K562 (cell line): Measurements from ENCODE around the gene PRDX2. TPM values are rescaled to one million over a fixed set of nuclear protein-coding genes. Genes with fewer than 3 reads are reported as not detected.

ENCODE experiments used
- BCL6 ChIP-seq: fragments of 250-450 bp; sonication (Bioruptor Pico); IDR thresholded peaks from 2 replicates; pipeline ENCODE4 v1.4.0; 2020
- CBFB ChIP-seq: sonication (generic); formaldehyde crosslinking; IDR thresholded peaks from 2 replicates; pipeline ENCODE4 v1.4.0; 2020; ENCODE audit warnings: mild to moderate bottlenecking, missing genetic modification reagents
- CXXC5 ChIP-seq: fragments of 250-450 bp; sonication (Bioruptor Pico); IDR thresholded peaks from 2 replicates; pipeline ENCODE4 v1.8.0; 2022; ENCODE audit warnings: inconsistent platforms, mild to moderate bottlenecking, moderate library complexity
- EGR1 ChIP-seq: fragments of 450-650 bp; conservative IDR thresholded peaks from 2 replicates; pipeline ENCODE4 v1.6.1; 2017; ENCODE audit warnings: mild to moderate bottlenecking
- HMG20A ChIP-seq: fragments of 450-650 bp; formaldehyde crosslinking; conservative IDR thresholded peaks from 2 replicates; pipeline ENCODE4 v1.4.0; 2020; ENCODE audit warnings: mild to moderate bottlenecking, mixed read lengths
- HMG20B ChIP-seq: fragments of 250-450 bp; sonication (Bioruptor Pico); IDR thresholded peaks from 2 replicates; pipeline ENCODE4 v1.5.0; 2021; ENCODE audit warnings: mild to moderate bottlenecking
- HOXB6 ChIP-seq: fragments of 250-450 bp; sonication (Bioruptor Pico); IDR thresholded peaks from 2 replicates; pipeline ENCODE4 v1.5.1; 2022; ENCODE audit warnings: mild to moderate bottlenecking, borderline replicate concordance
- MED1 ChIP-seq: sonication (generic); formaldehyde crosslinking; IDR thresholded peaks from 2 replicates; pipeline ENCODE4 v1.8.1; 2023; ENCODE audit warnings: missing genetic modification reagents, borderline replicate concordance
- NFRKB ChIP-seq: fragments of 450-650 bp; IDR thresholded peaks from 2 replicates; pipeline ENCODE4 v1.6.1; 2016; ENCODE audit warnings: low read depth
- SIN3A ChIP-seq, 2 experiments: fragments of 150-350 bp in 1 of 2; IDR thresholded peaks; 2 replicates each; pipeline ENCODE4 v1.6.1; 2011 to 2016; ENCODE audit warnings: borderline replicate concordance in 2 of 2, low read depth in 2 of 2, low read length in 2 of 2, mild to moderate bottlenecking in 2 of 2, moderate library complexity in 2 of 2; ENCODE audit not compliant: control insufficient read depth in 1 of 2
- TFAM ChIP-seq: fragments of 250-450 bp; sonication (Bioruptor Pico); conservative IDR thresholded peaks from 2 replicates; pipeline ENCODE4 v1.5.0; 2021; ENCODE audit warnings: mild to moderate bottlenecking, moderate library complexity
- ZBTB8A ChIP-seq: fragments of 450-650 bp; IDR thresholded peaks from 2 replicates; pipeline ENCODE4 v1.6.1; 2018; ENCODE audit warnings: mild to moderate bottlenecking, moderate library complexity; ENCODE audit not compliant: partially characterized antibody
- ZEB2 ChIP-seq: fragments of 450-650 bp; IDR thresholded peaks from 2 replicates; pipeline ENCODE4 v1.6.1; 2016
- ZNF263 ChIP-seq: sonication (generic); formaldehyde crosslinking; IDR thresholded peaks from 2 replicates; pipeline ENCODE4 v1.8.0; 2022; ENCODE audit warnings: mild to moderate bottlenecking, missing genetic modification reagents, borderline replicate concordance
- ZNF3 ChIP-seq: fragments of 250-450 bp; sonication (Bioruptor Pico); IDR thresholded peaks from 2 replicates; pipeline ENCODE4 v1.5.0; 2021; ENCODE audit warnings: mild to moderate bottlenecking, moderate library complexity
- ZNF384 ChIP-seq: IDR thresholded peaks from 2 replicates; pipeline ENCODE4 v1.6.1; 2012; ENCODE audit warnings: low read depth, low read length, improper control_type of control experiment
- ZNF444 ChIP-seq: fragments of 250-450 bp; sonication (Bioruptor Pico); IDR thresholded peaks from 2 replicates; pipeline ENCODE4 v1.4.0; 2020; ENCODE audit warnings: mild to moderate bottlenecking, moderate library complexity
- ZNF589 ChIP-seq: fragments of 200-800 bp; sonication (Bioruptor generic); IDR thresholded peaks from 2 replicates; pipeline ENCODE4 v1.6.1; 2016; ENCODE audit warnings: low read depth, missing genetic modification characterization, missing compliant biosample characterization
- polyA plus RNA-seq, 8 experiments: library from polyadenylated mRNA; depleted of rRNA in 4 of 8; stranded (reverse) in 5 of 8; unstranded in 3 of 8; fragments of >200 nt; fragmentation: Nextera tagmentation in 2 of 8; fragmentation: Illumina TruSeq in 1 of 8; extraction: Ambion mirVana in 2 of 8; extraction: Trizol in 1 of 8; gene quantifications; 2 replicates each; pipeline versions ENCODE4 v1.2.1 to v1.2.3, GENCODE V29; 2011 to 2014; ENCODE audit warnings: inconsistent platforms in 1 of 8, missing spikeins in 1 of 8
- total RNA-seq, 7 experiments: library from RNA; depleted of rRNA in 6 of 7; stranded (reverse); fragments of >200 nt in 6 of 7; fragmentation: Illumina TruSeq in 2 of 7; extraction: Trizol in 2 of 7; gene quantifications; 2 replicates each; pipeline versions ENCODE4 v1.2.1 to v1.2.3, GENCODE V29; 2011 to 2021; ENCODE audit warnings: low replicate concordance in 1 of 7
- TF ChIP-seq, protein P1 (sequence below): fragments of 200-400 bp; formaldehyde crosslinking; IDR thresholded peaks from 2 replicates; pipeline ENCODE4 v1.6.1; 2017; ENCODE audit warnings: mild to moderate bottlenecking, low read depth, low read length, moderate library complexity
- TF ChIP-seq, protein P2 (sequence below): fragments of 250-450 bp; sonication (Bioruptor Pico); IDR thresholded peaks from 2 replicates; pipeline ENCODE4 v1.5.0; 2021
- TF ChIP-seq, protein P3 (sequence below): fragments of 250-450 bp; sonication (Bioruptor Pico); IDR thresholded peaks from 2 replicates; pipeline ENCODE4 v1.9.0; 2021; ENCODE audit warnings: mild to moderate bottlenecking, inconsistent platforms
- TF ChIP-seq, protein P4 (sequence below): fragments of 250-450 bp; sonication (Bioruptor Pico); IDR thresholded peaks from 2 replicates; pipeline ENCODE4 v1.6.1; 2021; ENCODE audit warnings: mild to moderate bottlenecking
- TF ChIP-seq, protein P5 (sequence below): fragments of 450-650 bp; IDR thresholded peaks from 2 replicates; pipeline ENCODE4 v1.6.1; 2016; ENCODE audit warnings: missing biosample characterization, missing genetic modification characterization

The PRDX2 gene
- total and polyA plus RNA-seq, 9 of the 15 experiments (the other 6 are each of a cell fraction or from before 2014, with no cell fraction given) = 206 to 1,183 (median 415) TPM

DNA sequence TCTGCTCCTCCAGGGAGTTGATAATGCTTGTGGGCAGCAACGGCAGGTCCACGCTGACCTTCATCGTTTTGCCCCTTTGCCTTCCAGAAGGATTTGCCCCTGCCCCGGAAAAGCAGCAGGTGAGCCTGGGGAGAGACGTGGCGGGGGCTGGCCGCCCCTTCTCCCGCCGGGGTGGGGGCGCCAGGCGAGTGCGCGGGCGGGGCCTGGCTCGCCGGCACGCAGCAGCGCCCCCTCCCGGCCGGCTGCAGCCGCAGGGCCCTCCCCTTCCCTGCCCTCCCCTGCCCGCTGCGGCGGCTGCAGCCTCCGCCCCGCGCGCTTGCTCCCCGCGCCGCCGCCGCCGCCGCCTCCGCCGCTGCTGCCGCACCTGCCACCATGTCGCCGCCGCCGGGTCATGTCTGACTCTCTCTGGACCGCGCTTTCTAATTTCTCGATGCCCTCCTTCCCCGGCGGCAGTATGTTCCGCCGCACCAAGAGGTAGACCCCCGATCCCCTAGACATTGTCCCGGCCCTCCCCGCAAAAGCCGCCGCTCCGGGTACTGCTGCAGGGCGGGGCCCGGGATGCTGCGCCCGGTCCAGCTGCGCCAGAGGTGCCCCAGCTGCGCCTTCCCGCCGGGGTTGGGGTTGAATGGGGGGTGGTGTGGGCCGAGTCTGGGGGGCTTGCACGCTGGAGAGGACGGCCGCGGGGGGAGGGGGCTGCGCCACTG lies 36.7 kb upstream of the PRDX2 start, which contains the start of gene MAST1 (continued):
- TF ChIP-seq ZNF589 (CRISPR knock-in tag) = no peak
- peak; percentile 45 to 59; a peak in 1 of 4 replicates for TF ChIP-seq SIN3A (IDR thresholded peaks at IDR 0.05; ENCODE audit: borderline replicate concordance in 2 of 2, control insufficient read depth in 1 of 2, low read depth in 2 of 2, low read length in 2 of 2)
- TF ChIP-seq ZEB2 = no peak
- TF ChIP-seq, protein P1, sequence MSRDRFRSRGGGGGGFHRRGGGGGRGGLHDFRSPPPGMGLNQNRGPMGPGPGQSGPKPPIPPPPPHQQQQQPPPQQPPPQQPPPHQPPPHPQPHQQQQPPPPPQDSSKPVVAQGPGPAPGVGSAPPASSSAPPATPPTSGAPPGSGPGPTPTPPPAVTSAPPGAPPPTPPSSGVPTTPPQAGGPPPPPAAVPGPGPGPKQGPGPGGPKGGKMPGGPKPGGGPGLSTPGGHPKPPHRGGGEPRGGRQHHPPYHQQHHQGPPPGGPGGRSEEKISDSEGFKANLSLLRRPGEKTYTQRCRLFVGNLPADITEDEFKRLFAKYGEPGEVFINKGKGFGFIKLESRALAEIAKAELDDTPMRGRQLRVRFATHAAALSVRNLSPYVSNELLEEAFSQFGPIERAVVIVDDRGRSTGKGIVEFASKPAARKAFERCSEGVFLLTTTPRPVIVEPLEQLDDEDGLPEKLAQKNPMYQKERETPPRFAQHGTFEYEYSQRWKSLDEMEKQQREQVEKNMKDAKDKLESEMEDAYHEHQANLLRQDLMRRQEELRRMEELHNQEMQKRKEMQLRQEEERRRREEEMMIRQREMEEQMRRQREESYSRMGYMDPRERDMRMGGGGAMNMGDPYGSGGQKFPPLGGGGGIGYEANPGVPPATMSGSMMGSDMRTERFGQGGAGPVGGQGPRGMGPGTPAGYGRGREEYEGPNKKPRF = no peak
- TF ChIP-seq CBFB (CRISPR knock-in tag) = no peak
- TF ChIP-seq NFRKB = no peak
- TF ChIP-seq ZNF384 = no peak
- TF ChIP-seq TFAM (CRISPR knock-in tag) = no peak
- no peak for TF ChIP-seq ZNF3 (CRISPR knock-in tag)
- no peak for TF ChIP-seq BCL6
- TF ChIP-seq, protein P2, sequence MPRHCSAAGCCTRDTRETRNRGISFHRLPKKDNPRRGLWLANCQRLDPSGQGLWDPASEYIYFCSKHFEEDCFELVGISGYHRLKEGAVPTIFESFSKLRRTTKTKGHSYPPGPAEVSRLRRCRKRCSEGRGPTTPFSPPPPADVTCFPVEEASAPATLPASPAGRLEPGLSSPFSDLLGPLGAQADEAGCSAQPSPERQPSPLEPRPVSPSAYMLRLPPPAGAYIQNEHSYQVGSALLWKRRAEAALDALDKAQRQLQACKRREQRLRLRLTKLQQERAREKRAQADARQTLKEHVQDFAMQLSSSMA (CRISPR knock-in tag) = no peak
- no peak for TF ChIP-seq HMG20B (CRISPR knock-in tag)
- peak; percentile 83 for TF ChIP-seq CXXC5 (CRISPR knock-in tag)
- TF ChIP-seq, protein P3, sequence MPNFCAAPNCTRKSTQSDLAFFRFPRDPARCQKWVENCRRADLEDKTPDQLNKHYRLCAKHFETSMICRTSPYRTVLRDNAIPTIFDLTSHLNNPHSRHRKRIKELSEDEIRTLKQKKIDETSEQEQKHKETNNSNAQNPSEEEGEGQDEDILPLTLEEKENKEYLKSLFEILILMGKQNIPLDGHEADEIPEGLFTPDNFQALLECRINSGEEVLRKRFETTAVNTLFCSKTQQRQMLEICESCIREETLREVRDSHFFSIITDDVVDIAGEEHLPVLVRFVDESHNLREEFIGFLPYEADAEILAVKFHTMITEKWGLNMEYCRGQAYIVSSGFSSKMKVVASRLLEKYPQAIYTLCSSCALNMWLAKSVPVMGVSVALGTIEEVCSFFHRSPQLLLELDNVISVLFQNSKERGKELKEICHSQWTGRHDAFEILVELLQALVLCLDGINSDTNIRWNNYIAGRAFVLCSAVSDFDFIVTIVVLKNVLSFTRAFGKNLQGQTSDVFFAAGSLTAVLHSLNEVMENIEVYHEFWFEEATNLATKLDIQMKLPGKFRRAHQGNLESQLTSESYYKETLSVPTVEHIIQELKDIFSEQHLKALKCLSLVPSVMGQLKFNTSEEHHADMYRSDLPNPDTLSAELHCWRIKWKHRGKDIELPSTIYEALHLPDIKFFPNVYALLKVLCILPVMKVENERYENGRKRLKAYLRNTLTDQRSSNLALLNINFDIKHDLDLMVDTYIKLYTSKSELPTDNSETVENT (CRISPR knock-in tag) = no peak
- TF ChIP-seq, protein P4, sequence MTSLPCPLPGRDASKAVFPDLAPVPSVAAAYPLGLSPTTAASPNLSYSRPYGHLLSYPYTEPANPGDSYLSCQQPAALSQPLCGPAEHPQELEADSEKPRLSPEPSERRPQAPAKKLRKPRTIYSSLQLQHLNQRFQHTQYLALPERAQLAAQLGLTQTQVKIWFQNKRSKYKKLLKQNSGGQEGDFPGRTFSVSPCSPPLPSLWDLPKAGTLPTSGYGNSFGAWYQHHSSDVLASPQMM (CRISPR knock-in tag) = no peak
- TF ChIP-seq, protein P5, sequence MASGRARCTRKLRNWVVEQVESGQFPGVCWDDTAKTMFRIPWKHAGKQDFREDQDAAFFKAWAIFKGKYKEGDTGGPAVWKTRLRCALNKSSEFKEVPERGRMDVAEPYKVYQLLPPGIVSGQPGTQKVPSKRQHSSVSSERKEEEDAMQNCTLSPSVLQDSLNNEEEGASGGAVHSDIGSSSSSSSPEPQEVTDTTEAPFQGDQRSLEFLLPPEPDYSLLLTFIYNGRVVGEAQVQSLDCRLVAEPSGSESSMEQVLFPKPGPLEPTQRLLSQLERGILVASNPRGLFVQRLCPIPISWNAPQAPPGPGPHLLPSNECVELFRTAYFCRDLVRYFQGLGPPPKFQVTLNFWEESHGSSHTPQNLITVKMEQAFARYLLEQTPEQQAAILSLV (tag) = no peak
- TF ChIP-seq HMG20A = no peak
- peak; percentile 56; the same call in 1 of the 2 replicates for TF ChIP-seq EGR1
- no peak for TF ChIP-seq ZNF444 (CRISPR knock-in tag)
- 0 out of 2 replicates have a peak, but pooled peaks have one; percentile 4 for TF ChIP-seq ZNF263 (CRISPR knock-in tag)
- no peak for TF ChIP-seq MED1 (CRISPR knock-in tag)
- no peak for TF ChIP-seq HOXB6
- TF ChIP-seq ZBTB8A = no peak
